ENCODE results near the gene MFSD8. TPM values are rescaled to one million over a fixed set of nuclear protein-coding genes. Genes with fewer than 3 reads are reported as not detected.

Gene MFSD8
- 24.0 and 24.8 TPM in 2 replicates for total RNA-seq (2021)
- long read RNA-seq, full-length matches to known transcripts, result 91 of 113 reads
- long read RNA-seq, partial matches to known transcripts, result 7 of 113 reads
- long read RNA-seq, other reads (novel, unspliced or antisense), result 15 of 113 reads

- no peak within 1 kb of the TSS for H4K91ac ChIP-seq (ENCODE audit: insufficient read length, low read depth, low read length)
- no CpG with 5 or more reads among the region's 69 CpGs for WGBS (ENCODE audit: extremely low coverage, insufficient read length, low lambda C conversion rate)
- H3K4ac ChIP-seq (ENCODE audit: low read depth, low read length), result no peak within 1 kb of the TSS
- no peak within 1 kb of the TSS for H2BK120ac ChIP-seq (ENCODE audit: low read depth, low read length, poor library complexity, severe bottlenecking)
- Mint-ChIP-seq H3K36me3 (ENCODE audit: insufficient read depth in 1 of 3, low read depth in 3 of 3) (peaks cover 13 to 17% (median 14%) of the 10 kb centered on the region in 3 experiments), H3K4me1 (peaks cover 14 to 17% of the 10 kb centered on the region in 2 experiments), H3K27ac (peak within 1 kb of the TSS; percentile 95 to 98 (median 95)), H3K27me3 (ENCODE audit: low read depth) (no peaks in the 10 kb centered on the region), H3K4me3 (peak within 1 kb of the TSS; percentile 97), H3K9me3 (no peaks in the 10 kb centered on the region; a peak in 1 of 5 replicates)
- no peaks in the 10 kb centered on the region for H3K27me3 ChIP-seq (ENCODE audit: insufficient read depth, low read length)
- H3K4me2 ChIP-seq (ENCODE audit: insufficient read depth, insufficient read length, low read length), result peak within 1 kb of the TSS; percentile 91
- H3K79me2 ChIP-seq (ENCODE audit: insufficient read depth, low read length), result peaks cover 3% of the 10 kb centered on the region; the same call in 1 of the 2 replicates
- peak; percentile 100 for DNase-seq
- peak within 1 kb of the TSS; percentile 31 for H3K27ac ChIP-seq (ENCODE audit: insufficient read length, low read depth, low read length)
- peak; percentile 57; the same call in 2 of the 3 replicates for TF ChIP-seq CTCF (conservative IDR thresholded peaks at IDR 0.05)
- H3K79me1 ChIP-seq (ENCODE audit: insufficient read depth, low read depth, low read length, poor library complexity, severe bottlenecking), result no peaks in the 10 kb centered on the region
- no peak within 1 kb of the TSS for H4K8ac ChIP-seq (replicated peaks; ENCODE audit: insufficient read length, low read depth, low read length)
- H3K9me3 ChIP-seq (ENCODE audit: control insufficient read depth, low read depth, low read length), result no peaks in the 10 kb centered on the region
- H2BK15ac ChIP-seq (ENCODE audit: low read depth, low read length), result no peak within 1 kb of the TSS
- H2BK20ac ChIP-seq (ENCODE audit: low read depth, low read length, poor library complexity, severe bottlenecking), result no peak within 1 kb of the TSS
- H3K23me2 ChIP-seq (ENCODE audit: insufficient read length, low read depth, low read length, poor library complexity, severe bottlenecking), result no peaks in the 10 kb centered on the region
- H3K4me1 ChIP-seq (ENCODE audit: insufficient read depth, low read length), result peaks cover 2% of the 10 kb centered on the region; the same call in 1 of the 2 replicates
- no peak within 1 kb of the TSS for H3K56ac ChIP-seq (ENCODE audit: insufficient read length, low read depth, low read length)
- H3K18ac ChIP-seq (ENCODE audit: insufficient read length, low read depth, low read length), result peak within 1 kb of the TSS; percentile 50
- no peak within 1 kb of the TSS for H2AFZ ChIP-seq (ENCODE audit: low read length)
- no peak within 1 kb of the TSS for H4K5ac ChIP-seq (ENCODE audit: insufficient read length, low read depth, low read length)
- peak within 1 kb of the TSS; percentile 79 for H3K9ac ChIP-seq (ENCODE audit: extremely low read depth, insufficient read length, low read length)
- H2BK12ac ChIP-seq (ENCODE audit: insufficient read length, low read depth, low read length), result no peak within 1 kb of the TSS
- H2AK5ac ChIP-seq (ENCODE audit: insufficient read length, low read length), result no peak within 1 kb of the TSS
- peak within 1 kb of the TSS; percentile 54 for H3K14ac ChIP-seq (ENCODE audit: insufficient read depth, low read length)
- H3K23ac ChIP-seq (ENCODE audit: insufficient read length, low read depth, low read length), result no peak within 1 kb of the TSS
- H2BK5ac ChIP-seq (ENCODE audit: insufficient read length, low read length), result no peak within 1 kb of the TSS
- no peak within 1 kb of the TSS for H3T11ph ChIP-seq (ENCODE audit: low read length)
- no peaks in the 10 kb centered on the region for H4K20me1 ChIP-seq (ENCODE audit: control insufficient read depth, insufficient read depth, insufficient read length)
Measured at GRCh38 chr4:127965062-127965802, at the start of gene MFSD8, which contains the start of gene ABHD18. Gene MFSD8, minus strand, starts transcription at chr4:127965173. Its CDS starts 40 bp downstream, at chr4:127965133. Gene ABHD18, plus strand, starts transcription at chr4:127965406. Its CDS starts 17,550 bp downstream, at chr4:127982956.

Data from H9 (cell line).